Lung (tissue), 12 donors: ENCODE data around the gene CEP68. TPM values are rescaled to one million over a fixed set of nuclear protein-coding genes. Genes with fewer than 3 reads are reported as not detected.

Experiments used
- ATAC-seq: fragments of 200-7000 bp; cut with Tn5 transposase; one replicate; pipeline ENCODE4 v1.9.1; 2020; ENCODE audit warnings: moderate number of reproducible peaks; ENCODE audit not compliant: insufficient read depth, low FRiP score
- DNase-seq, 3 donors: peaks; one replicate each; pipeline ENCODE4 v3.0.0-alpha.2; 2013 to 2017
- H3K27ac ChIP-seq, 2 donors: one replicate each; pipeline ENCODE4 v1.5.1; 2013; ENCODE audit warnings: mild to moderate bottlenecking in 2 of 2, moderate library complexity in 2 of 2, control low read depth in 1 of 2, inconsistent platforms in 1 of 2, low read depth in 1 of 2, low read length in 1 of 2
- H3K27me3 ChIP-seq, 3 donors: one replicate each; pipeline ENCODE4 v1.5.1; 2013; ENCODE audit warnings: low read length in 2 of 3; ENCODE audit not compliant: control insufficient read depth in 3 of 3, insufficient read depth in 3 of 3
- H3K36me3 ChIP-seq, 4 donors: one replicate each; pipeline ENCODE4 v1.5.1; 2013; ENCODE audit warnings: low read length in 4 of 4, mild to moderate bottlenecking in 1 of 4, moderate library complexity in 1 of 4; ENCODE audit not compliant: control insufficient read depth in 4 of 4, insufficient read depth in 4 of 4
- H3K4me1 ChIP-seq, 5 donors: one replicate each; pipeline ENCODE4 v1.5.1; 2013; ENCODE audit warnings: low read length in 5 of 5, mild to moderate bottlenecking in 2 of 5, moderate library complexity in 1 of 5; ENCODE audit not compliant: control insufficient read depth in 5 of 5, insufficient read depth in 5 of 5
- H3K4me3 ChIP-seq: one replicate; pipeline ENCODE4 v1.5.1; 2013; ENCODE audit warnings: mild to moderate bottlenecking, control low read depth, moderate library complexity
- H3K9ac ChIP-seq, 2 donors: one replicate each; pipeline ENCODE4 v1.5.1; 2013; ENCODE audit warnings: low read length in 2 of 2, control low read depth in 1 of 2; ENCODE audit not compliant: insufficient read depth in 1 of 2
- H3K9me3 ChIP-seq, 4 donors: one replicate each; pipeline ENCODE4 v1.5.1; 2013; ENCODE audit warnings: low read length in 3 of 4, mild to moderate bottlenecking in 1 of 4, moderate library complexity in 1 of 4; ENCODE audit not compliant: control insufficient read depth in 4 of 4, insufficient read depth in 3 of 4
- WGBS, 2 donors: extraction: QIAGEN DNeasy Blood & Tissue Kit; methylation state at CpG; one replicate each; pipeline ENCODE4 v1.1.7; 2013; 5-methylcytosine and 5-hydroxymethylcytosine counted together
- polyA plus RNA-seq, 2 donors: library from polyadenylated mRNA; stranded (reverse); fragments of 200-250 nt; gene quantifications; one replicate each; pipeline ENCODE4 v1.2.1, GENCODE V29; 2013
- total RNA-seq, 2 donors: library from RNA; depleted of rRNA in 1 of 2; stranded (reverse); fragments of >200 nt in 1 of 2; gene quantifications; one replicate each; pipeline ENCODE4 v1.2.1, GENCODE V29; 2014 to 2021
- TF ChIP-seq, protein P1 (sequence below): IDR thresholded peaks from 2 replicates; pipeline ENCODE4 v1.5.1; 2012; ENCODE audit warnings: mild to moderate bottlenecking; ENCODE audit errors: control extremely low read depth, extremely low read depth
- donor health status: control.
- donor health status: control.
- donor health status: Bipolar disorder and iron deficiency.
- donor health status: healthy.
- donor health status: DM: yes; HTN: yes; CAD: no.

CEP68 gene
- total and polyA plus RNA-seq, 4 donors = 3.5 to 28.9 (median 8.8) TPM

DNA sequence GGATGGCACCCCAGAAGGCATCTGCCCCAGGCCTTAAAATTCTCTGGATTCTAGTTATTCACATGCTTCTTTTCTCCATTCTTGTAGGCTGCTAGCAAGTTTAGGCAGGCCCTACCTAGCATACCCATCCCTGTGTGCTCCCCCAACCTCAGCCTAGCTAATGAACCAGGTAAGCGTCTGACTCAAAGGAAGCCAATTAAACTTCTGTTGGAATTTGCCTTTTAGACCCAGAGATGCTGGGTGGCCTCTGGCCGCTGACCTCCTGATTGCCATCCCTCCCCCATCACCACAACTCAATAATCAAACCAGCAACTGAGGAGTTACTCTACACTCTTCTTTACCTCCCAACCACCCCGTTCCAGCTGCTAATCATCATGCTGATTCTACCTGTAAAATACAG, 19.0 kb upstream of the CEP68 start:
- TF ChIP-seq, protein P1, sequence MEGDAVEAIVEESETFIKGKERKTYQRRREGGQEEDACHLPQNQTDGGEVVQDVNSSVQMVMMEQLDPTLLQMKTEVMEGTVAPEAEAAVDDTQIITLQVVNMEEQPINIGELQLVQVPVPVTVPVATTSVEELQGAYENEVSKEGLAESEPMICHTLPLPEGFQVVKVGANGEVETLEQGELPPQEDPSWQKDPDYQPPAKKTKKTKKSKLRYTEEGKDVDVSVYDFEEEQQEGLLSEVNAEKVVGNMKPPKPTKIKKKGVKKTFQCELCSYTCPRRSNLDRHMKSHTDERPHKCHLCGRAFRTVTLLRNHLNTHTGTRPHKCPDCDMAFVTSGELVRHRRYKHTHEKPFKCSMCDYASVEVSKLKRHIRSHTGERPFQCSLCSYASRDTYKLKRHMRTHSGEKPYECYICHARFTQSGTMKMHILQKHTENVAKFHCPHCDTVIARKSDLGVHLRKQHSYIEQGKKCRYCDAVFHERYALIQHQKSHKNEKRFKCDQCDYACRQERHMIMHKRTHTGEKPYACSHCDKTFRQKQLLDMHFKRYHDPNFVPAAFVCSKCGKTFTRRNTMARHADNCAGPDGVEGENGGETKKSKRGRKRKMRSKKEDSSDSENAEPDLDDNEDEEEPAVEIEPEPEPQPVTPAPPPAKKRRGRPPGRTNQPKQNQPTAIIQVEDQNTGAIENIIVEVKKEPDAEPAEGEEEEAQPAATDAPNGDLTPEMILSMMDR = no peak
- ATAC-seq = no peak
- no peak overlapping the region for H3K27ac ChIP-seq

DNA sequence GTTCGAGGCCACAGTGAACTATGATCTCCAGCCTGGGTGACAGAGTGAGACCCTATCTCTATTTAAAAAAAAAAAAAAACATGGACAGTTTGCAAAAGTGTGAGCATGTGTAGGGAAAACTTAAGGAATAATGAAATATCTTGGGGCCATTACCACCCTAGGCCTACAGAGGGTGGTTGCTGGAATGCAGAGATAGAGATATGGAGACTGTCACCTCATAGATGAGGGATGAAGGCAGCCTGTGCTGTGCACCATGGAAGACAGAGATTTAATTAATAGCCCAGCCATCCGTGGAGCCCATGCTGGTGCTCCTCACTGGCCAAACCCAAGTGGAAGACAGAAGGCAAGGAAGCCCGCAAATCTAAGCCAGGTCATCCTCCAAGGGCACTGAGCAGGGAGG, 16.6 kb upstream of the CEP68 start:
- Histone ChIP-seq H3K36me3 (no peaks in the 10 kb centered on the region), H3K9ac (no peak overlapping the region), H3K9me3 (peaks cover 0 to 6% (median 0%) of the 10 kb centered on the region in 4 donors), H3K4me1 (peaks cover 0 to 3% (median 0%) of the 10 kb centered on the region in 5 donors), H3K27me3 (no peaks in the 10 kb centered on the region), H3K27ac (no peak overlapping the region), H3K4me3 (no peak overlapping the region)
- TF ChIP-seq, protein P1 = no peak
- no peak for DNase-seq
- ATAC-seq = no peak
- WGBS, 2 donors = 93% methylated on average over 3 of the region's 3 CpGs

More for the DNA sequence above, 19.0 kb upstream of the CEP68 start:
- WGBS, 2 donors = 86 to 89% methylated on average over 3 of the region's 3 CpGs
- Histone ChIP-seq H3K4me1 (peaks cover 0 to 3% (median 0%) of the 10 kb centered on the region in 5 donors), H3K36me3 (no peaks in the 10 kb centered on the region), H3K9me3 (no peaks in the 10 kb centered on the region), H3K27me3 (no peaks in the 10 kb centered on the region), H3K9ac (no peak overlapping the region), H3K4me3 (no peak overlapping the region)
- DNase-seq = no peak

DNA sequence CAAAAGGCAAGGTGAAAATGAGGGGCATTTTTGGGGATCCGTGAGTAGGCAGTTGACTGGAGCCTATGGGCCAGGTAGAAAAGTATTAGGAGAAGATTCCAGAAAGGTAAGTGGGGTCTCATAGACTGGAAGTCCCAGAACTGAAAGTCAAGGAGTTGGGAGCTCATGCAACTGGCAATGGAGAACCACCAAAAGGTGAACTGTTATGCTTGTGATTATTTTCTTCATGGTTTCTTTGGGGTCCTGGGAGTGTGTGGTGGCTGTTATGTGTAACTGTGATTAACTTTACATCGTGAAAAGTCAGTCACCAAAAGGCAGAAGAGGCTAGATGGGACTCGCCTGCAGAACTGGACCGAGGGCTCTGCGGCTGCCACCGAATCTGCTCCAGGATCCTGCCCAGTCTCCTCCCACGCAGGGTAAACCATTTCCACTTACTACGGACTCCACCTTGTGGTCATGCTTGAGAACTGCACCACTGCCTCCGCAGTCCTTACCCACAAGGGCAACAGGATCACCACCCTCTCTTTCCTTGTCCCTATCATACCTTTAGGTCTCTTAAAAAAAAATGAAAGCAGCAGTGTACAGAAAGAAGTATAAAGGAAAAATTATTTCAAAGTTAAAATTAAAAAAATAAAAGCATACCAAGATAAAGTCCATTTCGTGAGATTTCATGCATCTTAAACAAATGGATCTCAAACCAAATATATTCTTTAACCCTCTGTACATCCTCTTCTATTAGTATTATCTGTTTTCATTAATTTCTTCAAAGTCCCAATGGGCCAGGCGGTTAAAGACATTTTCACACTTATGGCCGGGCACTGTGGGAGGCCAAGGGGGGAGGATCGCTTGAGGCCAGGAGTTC, 15.6 kb upstream of the CEP68 start:
- no peaks in the 10 kb centered on the region for H3K36me3 ChIP-seq
- H3K27ac ChIP-seq = no peak overlapping the region
- peak overlapping the region in 1 of 2 donors; percentile 56 for H3K9ac ChIP-seq
- H3K4me1 ChIP-seq = peaks cover 0 to 3% (median 0%) of the 10 kb centered on the region in 5 donors
- TF ChIP-seq, protein P1 = peak; percentile 96
- no peak overlapping the region for H3K4me3 ChIP-seq
- no peaks in the 10 kb centered on the region for H3K27me3 ChIP-seq
- ATAC-seq = peak; percentile 98
- peaks cover 0 to 6% (median 0%) of the 10 kb centered on the region in 4 donors for H3K9me3 ChIP-seq
- 29 to 31% methylated on average over 13 of the region's 13 CpGs for WGBS, 2 donors
- DNase-seq = peak; percentile 81 to 91 (median 84)
